H9 (cell line): Measurements from ENCODE around the gene PTPMT1. TPM values are rescaled to one million over a fixed set of nuclear protein-coding genes. Genes with fewer than 3 reads are reported as not detected.
"Not testable (repeated sequence)": the region's sequence is repeated elsewhere in the genome, so short reads cannot be mapped to it uniquely, and the experiment has no call there.

Experiments
- DNase-seq: peaks from one replicate; pipeline ENCODE4 v3.0.0-alpha.2; 2017
- H2AFZ ChIP-seq: one replicate; pipeline ENCODE4 v1.6.1; 2013; ENCODE audit warnings: mild to moderate bottlenecking, low read length, control low read depth, moderate library complexity
- H2AK5ac ChIP-seq: 2 replicates; pipeline ENCODE4 v1.6.1; 2013; ENCODE audit warnings: low read length, control low read depth, mixed read lengths; ENCODE audit not compliant: insufficient read length
- H2BK120ac ChIP-seq: one replicate; pipeline ENCODE4 v1.6.1; 2013; ENCODE audit warnings: low read depth, mild to moderate bottlenecking, low read length, control low read depth, inconsistent platforms; ENCODE audit not compliant: poor library complexity, severe bottlenecking
- H2BK12ac ChIP-seq: 2 replicates; pipeline ENCODE4 v1.6.1; 2013; ENCODE audit warnings: low read length, control low read depth, mixed read lengths, low read depth; ENCODE audit not compliant: insufficient read length
- H2BK15ac ChIP-seq: 2 replicates; pipeline ENCODE4 v1.6.1; 2013; ENCODE audit warnings: low read depth, low read length, control low read depth
- H2BK20ac ChIP-seq: one replicate; pipeline ENCODE4 v1.6.1; 2013; ENCODE audit warnings: low read depth, mild to moderate bottlenecking, low read length, control low read depth, inconsistent platforms; ENCODE audit not compliant: poor library complexity, severe bottlenecking
- H2BK5ac ChIP-seq: 2 replicates; pipeline ENCODE4 v1.6.1; 2013; ENCODE audit warnings: low read length, control low read depth, mixed read lengths; ENCODE audit not compliant: insufficient read length
- H3K14ac ChIP-seq: 2 replicates; pipeline ENCODE4 v1.6.1; 2013; ENCODE audit warnings: low read length, control low read depth; ENCODE audit not compliant: insufficient read depth
- H3K18ac ChIP-seq: 2 replicates; pipeline ENCODE4 v1.6.1; 2013; ENCODE audit warnings: low read depth, mild to moderate bottlenecking, mixed read lengths, low read length, control low read depth; ENCODE audit not compliant: insufficient read length
- H3K23ac ChIP-seq: 2 replicates; pipeline ENCODE4 v1.6.1; 2013; ENCODE audit warnings: low read length, control low read depth, mixed read lengths, low read depth; ENCODE audit not compliant: insufficient read length
- H3K23me2 ChIP-seq: 2 replicates; pipeline ENCODE4 v1.6.1; 2013; ENCODE audit warnings: low read depth, mild to moderate bottlenecking, mixed read lengths, low read length, control low read depth; ENCODE audit not compliant: insufficient read length, poor library complexity, severe bottlenecking
- H3K27ac ChIP-seq: 2 replicates; pipeline ENCODE4 v1.5.1; 2013; ENCODE audit warnings: low read length, control low read depth, mixed read lengths, low read depth; ENCODE audit not compliant: insufficient read length
- H3K27me3 ChIP-seq: 2 replicates; pipeline ENCODE4 v1.6.1; 2013; ENCODE audit warnings: low read length, control low read depth, inconsistent platforms; ENCODE audit not compliant: insufficient read depth
- H3K4ac ChIP-seq: 2 replicates; pipeline ENCODE4 v1.6.1; 2013; ENCODE audit warnings: low read depth, mild to moderate bottlenecking, control low read depth, inconsistent platforms, low read length, moderate library complexity
- H3K4me1 ChIP-seq: 2 replicates; pipeline ENCODE4 v1.6.1; 2013; ENCODE audit warnings: low read length, control low read depth, inconsistent platforms; ENCODE audit not compliant: insufficient read depth
- H3K4me2 ChIP-seq: 2 replicates; pipeline ENCODE4 v1.6.1; 2013; ENCODE audit warnings: low read length, control low read depth, mixed read lengths; ENCODE audit not compliant: insufficient read length, insufficient read depth
- H3K56ac ChIP-seq: 2 replicates; pipeline ENCODE4 v1.6.1; 2013; ENCODE audit warnings: low read depth, mild to moderate bottlenecking, mixed read lengths, low read length, control low read depth; ENCODE audit not compliant: insufficient read length
- H3K79me1 ChIP-seq: 2 replicates; pipeline ENCODE4 v1.6.1; 2013; ENCODE audit warnings: low read depth, mild to moderate bottlenecking, moderate library complexity, low read length, control low read depth, inconsistent platforms; ENCODE audit not compliant: insufficient read depth, poor library complexity, severe bottlenecking
- H3K79me2 ChIP-seq: 2 replicates; pipeline ENCODE4 v1.6.1; 2013; ENCODE audit warnings: low read length, control low read depth, inconsistent platforms; ENCODE audit not compliant: insufficient read depth
- H3K9ac ChIP-seq: 2 replicates; pipeline ENCODE4 v1.6.1; 2013; ENCODE audit warnings: low read length, control low read depth, mixed read lengths; ENCODE audit not compliant: insufficient read length; ENCODE audit errors: extremely low read depth
- H3K9me3 ChIP-seq: one replicate; pipeline ENCODE4 v1.6.1; 2013; ENCODE audit warnings: low read depth, low read length, inconsistent platforms; ENCODE audit not compliant: control insufficient read depth
- H3T11ph ChIP-seq: one replicate; pipeline ENCODE4 v1.6.1; 2013; ENCODE audit warnings: mild to moderate bottlenecking, low read length, control low read depth, inconsistent platforms
- H4K20me1 ChIP-seq: one replicate; pipeline ENCODE4 v1.6.1; 2013; ENCODE audit not compliant: control insufficient read depth, insufficient read length, insufficient read depth
- H4K5ac ChIP-seq: 2 replicates; pipeline ENCODE4 v1.6.1; 2013; ENCODE audit warnings: low read depth, mild to moderate bottlenecking, mixed read lengths, low read length, control low read depth; ENCODE audit not compliant: insufficient read length
- H4K8ac ChIP-seq: replicated peaks from 2 replicates; pipeline ENCODE4 v1.6.1; 2013; ENCODE audit warnings: low read length, control low read depth, mixed read lengths, low read depth; ENCODE audit not compliant: insufficient read length
- H4K91ac ChIP-seq: 2 replicates; pipeline ENCODE4 v1.6.1; 2013; ENCODE audit warnings: low read depth, mild to moderate bottlenecking, moderate library complexity, mixed read lengths, low read length, control low read depth; ENCODE audit not compliant: insufficient read length
- H3K27ac Mint-ChIP-seq, 3 experiments: 2 replicates in 2 of 3; 3 replicates in 1 of 3; pipeline ENCODE4 v1.8.0; 2020 to 2021; ENCODE audit warnings: mixed read lengths in 3 of 3, mild to moderate bottlenecking in 1 of 3, moderate library complexity in 1 of 3
- H3K27me3 Mint-ChIP-seq: 2 replicates; pipeline ENCODE4 v1.8.0; 2021; ENCODE audit warnings: low read depth, mild to moderate bottlenecking, moderate library complexity, mixed read lengths
- H3K36me3 Mint-ChIP-seq, 3 experiments: 2 replicates in 2 of 3; 3 replicates in 1 of 3; pipeline ENCODE4 v1.8.0; 2020 to 2021; ENCODE audit warnings: low read depth in 3 of 3, mixed read lengths in 3 of 3; ENCODE audit not compliant: insufficient read depth in 1 of 3
- H3K4me1 Mint-ChIP-seq, 2 experiments: 2 replicates each; pipeline ENCODE4 v1.8.0; 2020; ENCODE audit warnings: mixed read lengths in 2 of 2
- H3K4me3 Mint-ChIP-seq, 2 experiments: 2 replicates in 1 of 2; 3 replicates in 1 of 2; pipeline ENCODE4 v1.8.0; 2020 to 2021; ENCODE audit warnings: mild to moderate bottlenecking in 2 of 2, mixed read lengths in 2 of 2, moderate library complexity in 1 of 2
- H3K9me3 Mint-ChIP-seq, 2 experiments: 2 replicates in 1 of 2; 3 replicates in 1 of 2; pipeline ENCODE4 v1.8.0; 2020; ENCODE audit warnings: mild to moderate bottlenecking in 2 of 2, mixed read lengths in 2 of 2, moderate library complexity in 1 of 2
- CTCF ChIP-seq: fragments of 200-600 bp; sonication (generic); conservative IDR thresholded peaks from 3 replicates; pipeline ENCODE4 v1.8.0; 2021; ENCODE audit warnings: antibody characterized with exemption, mild to moderate bottlenecking
- WGBS: extraction: QIAGEN DNeasy Blood & Tissue Kit; methylation state at CpG from one replicate; pipeline ENCODE4 v1.1.7; 2013; ENCODE audit warnings: missing lambda C conversion rate, low lambda C conversion rate, mixed read lengths; ENCODE audit not compliant: insufficient read length; ENCODE audit errors: extremely low coverage; 5-methylcytosine and 5-hydroxymethylcytosine counted together
- total RNA-seq: library from RNA; stranded (reverse); gene quantifications from 2 replicates; pipeline ENCODE4 v1.2.1, GENCODE V29; 2021

PTPMT1 gene
- total RNA-seq, 1 experiment from 2014 or later = 72.9 TPM

GRCh38 chr11:47524291-47524874 is 41.0 kb upstream of the PTPMT1 start:
- Histone ChIP-seq H3K4me1 (peaks cover 12% of the 10 kb centered on the region; the same call in 1 of the 2 replicates), H2BK12ac (no peak overlapping the region), H4K5ac (no peak overlapping the region), H4K8ac (no peak overlapping the region), H3K9me3 (no peaks in the 10 kb centered on the region), H3K4ac (no peak overlapping the region), H2BK5ac (no peak overlapping the region), H2AK5ac (no peak overlapping the region), H3K23me2 (no peaks in the 10 kb centered on the region), H2BK20ac (no peak overlapping the region), H3K18ac (peak overlapping the region; percentile 4), H3K9ac (no peak overlapping the region), H4K91ac (no peak overlapping the region), H3K27ac (no peak overlapping the region), H3K27me3 (no peaks in the 10 kb centered on the region), H3K79me2 (peaks cover 55% of the 10 kb centered on the region; the same call in 1 of the 2 replicates), H3K4me2 (no peak overlapping the region), H3K23ac (no peak overlapping the region), H3K14ac (peak overlapping the region; percentile 52; the same call in 1 of the 2 replicates), H2BK120ac (no peak overlapping the region), H3T11ph (no peak overlapping the region), H4K20me1 (peaks cover 2% of the 10 kb centered on the region), H2AFZ (no peak overlapping the region), H3K56ac (no peak overlapping the region), H3K79me1 (peaks cover 8% of the 10 kb centered on the region), H2BK15ac (no peak overlapping the region)
- H3K9me3 Mint-ChIP-seq = no peaks in the 10 kb centered on the region
- TF ChIP-seq CTCF = no peak
- peaks cover 40 to 41% of the 10 kb centered on the region in 2 experiments for H3K4me1 Mint-ChIP-seq
- DNase-seq = peak; percentile 24
- H3K4me3 Mint-ChIP-seq = no peak overlapping the region; a peak in 1 of 5 replicates
- no CpG with 5 or more reads among the region's 9 CpGs for WGBS
- peaks cover 0 to 8% (median 6%) of the 10 kb centered on the region in 3 experiments; a peak in 2 of 7 replicates for H3K36me3 Mint-ChIP-seq
- H3K27me3 Mint-ChIP-seq = no peaks in the 10 kb centered on the region
- peak overlapping the region in 2 of 3 experiments; percentile 58 to 80; a peak in 5 of 7 replicates for H3K27ac Mint-ChIP-seq

- H2BK15ac ChIP-seq, H2AK5ac ChIP-seq, H2BK5ac ChIP-seq, H4K20me1 ChIP-seq, H3K9me3 Mint-ChIP-seq, H4K5ac ChIP-seq, H3K27ac ChIP-seq, H3K18ac ChIP-seq, H3K4ac ChIP-seq, H2BK120ac ChIP-seq, H3K23ac ChIP-seq, H3K4me2 ChIP-seq, H3K56ac ChIP-seq, H2BK12ac ChIP-seq, H4K8ac ChIP-seq, H3K27me3 Mint-ChIP-seq, H3K79me1 ChIP-seq, H3K9ac ChIP-seq, H4K91ac ChIP-seq, H3T11ph ChIP-seq, H2AFZ ChIP-seq, H3K27me3 ChIP-seq, H3K14ac ChIP-seq, H3K4me3 Mint-ChIP-seq, H2BK20ac ChIP-seq, DNase-seq, H3K9me3 ChIP-seq, H3K23me2 ChIP-seq: not testable (repeated sequence)
- Mint-ChIP-seq H3K36me3 (peaks cover 0 to 10% (median 4%) of the 10 kb centered on the region in 3 experiments; a peak in 3 of 7 replicates), H3K27ac (peak overlapping the region in 2 of 3 experiments; percentile 73 to 90; a peak in 4 of 7 replicates), H3K4me1 (peaks cover 34 to 38% of the 10 kb centered on the region in 2 experiments)
- Histone ChIP-seq H3K4me1 (peaks cover 12% of the 10 kb centered on the region; the same call in 1 of the 2 replicates), H3K79me2 (peaks cover 62% of the 10 kb centered on the region; the same call in 1 of the 2 replicates)
- no CpG with 5 or more reads among the region's 9 CpGs for WGBS
These were observed 39.4 kb upstream of the PTPMT1 start for GRCh38 chr11:47526032-47526431.
